Esophagus (tissue), 2 donors: ENCODE data around the gene TMEM138. TPM values are rescaled to one million over a fixed set of nuclear protein-coding genes. Genes with fewer than 3 reads are reported as not detected.
"Not testable (repeated sequence)": the region's sequence is repeated elsewhere in the genome, so short reads cannot be mapped to it uniquely, and the experiment has no call there.

Source experiments
- H3K27ac ChIP-seq, 2 donors: one replicate each; pipeline ENCODE4 v1.5.1; 2013; ENCODE audit warnings: low read depth in 2 of 2, mild to moderate bottlenecking in 2 of 2, inconsistent platforms in 1 of 2, low read length in 1 of 2, moderate library complexity in 1 of 2
- H3K27me3 ChIP-seq, 2 donors: one replicate each; pipeline ENCODE4 v1.6.1; 2013; ENCODE audit warnings: low read length in 2 of 2, control low read depth in 1 of 2, mild to moderate bottlenecking in 1 of 2; ENCODE audit not compliant: insufficient read depth in 2 of 2, control insufficient read depth in 1 of 2
- H3K36me3 ChIP-seq, 2 donors: one replicate each; pipeline ENCODE4 v1.6.1; 2013; ENCODE audit warnings: low read length in 1 of 2; ENCODE audit not compliant: control insufficient read depth in 2 of 2, insufficient read depth in 2 of 2
- H3K4me1 ChIP-seq, 2 donors: one replicate each; pipeline ENCODE4 v1.6.1; 2013; ENCODE audit warnings: low read length in 1 of 2; ENCODE audit not compliant: control insufficient read depth in 2 of 2, insufficient read depth in 2 of 2
- H3K4me3 ChIP-seq, 2 donors: one replicate each; pipeline ENCODE4 v1.5.1; 2013; ENCODE audit warnings: low read length in 2 of 2, mild to moderate bottlenecking in 2 of 2, low read depth in 1 of 2, moderate library complexity in 1 of 2
- H3K9me3 ChIP-seq, 2 donors: one replicate each; pipeline ENCODE4 v1.6.1; 2013; ENCODE audit warnings: mild to moderate bottlenecking in 2 of 2, low read depth in 1 of 2, low read length in 1 of 2, moderate library complexity in 1 of 2; ENCODE audit not compliant: control insufficient read depth in 2 of 2, insufficient read depth in 1 of 2
- WGBS, 2 donors: extraction: QIAGEN DNeasy Blood & Tissue Kit; methylation state at CpG; one replicate each; pipeline ENCODE4 v1.1.7; 2013; 5-methylcytosine and 5-hydroxymethylcytosine counted together
- polyA plus RNA-seq, 2 donors: library from polyadenylated mRNA; stranded (reverse); fragments of 200-250 nt; gene quantifications; one replicate each; pipeline ENCODE4 v1.2.3, GENCODE V29; 2013
- donor health status: healthy with polysubstance abuse.
- donor health status: Bipolar disorder and iron deficiency.

TMEM138 gene
- polyA plus RNA-seq, 2 donors, result 24.4 to 32.9 TPM

DNA sequence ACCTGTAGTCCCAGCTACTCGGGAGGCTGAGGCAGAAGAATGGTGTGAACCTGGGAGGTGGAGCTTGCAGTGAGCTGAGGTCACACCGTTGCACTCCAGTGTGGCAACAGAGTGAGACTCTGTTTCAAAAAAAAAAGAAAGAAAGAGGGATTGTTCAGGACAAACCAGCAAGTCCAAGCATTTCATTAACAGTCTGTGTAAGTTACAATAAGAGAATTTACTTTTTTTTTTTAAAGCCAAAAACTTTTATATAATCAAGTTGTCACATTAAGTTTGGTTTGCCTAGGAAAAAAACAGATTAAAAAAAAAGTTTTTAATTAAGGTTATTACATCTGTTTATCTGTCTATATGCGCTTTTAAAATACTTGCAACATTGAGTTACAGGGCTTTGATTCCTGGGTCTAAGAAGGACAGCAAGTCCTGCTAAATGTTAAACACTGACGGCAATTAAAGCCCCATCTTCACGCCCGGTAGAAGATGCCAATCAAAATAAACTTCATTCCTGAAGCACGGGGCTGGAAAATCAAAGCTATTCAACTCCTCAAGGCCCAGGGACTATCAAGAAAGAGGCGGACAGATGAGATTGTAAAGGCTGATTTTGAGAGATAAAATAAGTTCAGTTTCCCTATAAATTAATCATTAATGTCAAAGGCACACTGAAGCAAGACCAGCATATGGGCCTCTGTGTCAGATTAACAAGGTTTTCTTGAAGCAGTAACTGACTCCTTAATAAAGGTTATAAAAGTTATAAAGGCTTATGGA, 10.7 kb downstream of the TMEM138 start:
- Histone ChIP-seq H3K27me3 (no peaks in the 10 kb centered on the region), H3K9me3 (no peaks in the 10 kb centered on the region), H3K36me3 (peaks cover 0 to 5% of the 10 kb centered on the region in 2 donors), H3K4me3 (no peak overlapping the region), H3K27ac (no peak overlapping the region), H3K4me1 (peaks cover 2 to 8% of the 10 kb centered on the region in 2 donors)
- WGBS, 2 donors, result 81 to 86% methylated on average over 8 of the region's 8 CpGs

DNA sequence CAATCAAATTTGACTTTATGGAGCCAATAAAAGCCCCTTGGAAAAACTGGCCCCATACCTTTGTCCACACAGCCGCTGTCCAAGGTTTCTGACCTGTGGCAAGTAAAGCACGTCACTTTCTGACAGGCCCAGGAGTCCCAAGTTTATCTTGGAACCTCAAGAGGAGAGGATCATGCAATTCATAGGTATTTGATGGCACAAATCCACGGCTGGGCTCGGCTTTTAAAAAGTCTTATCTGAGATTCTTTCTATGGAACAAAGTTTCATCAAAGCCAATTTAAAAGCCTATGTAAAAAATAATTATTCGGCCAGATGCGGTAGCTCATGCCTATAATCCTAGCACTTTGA, 13.6 kb downstream of the TMEM138 start:
- Histone ChIP-seq H3K36me3 (no peaks in the 10 kb centered on the region), H3K27me3 (no peaks in the 10 kb centered on the region), H3K9me3 (no peaks in the 10 kb centered on the region), H3K4me1 (no peaks in the 10 kb centered on the region), H3K27ac (no peak overlapping the region), H3K4me3 (no peak overlapping the region)
- 59 to 69% methylated on average over 6 of the region's 6 CpGs for WGBS, 2 donors

DNA sequence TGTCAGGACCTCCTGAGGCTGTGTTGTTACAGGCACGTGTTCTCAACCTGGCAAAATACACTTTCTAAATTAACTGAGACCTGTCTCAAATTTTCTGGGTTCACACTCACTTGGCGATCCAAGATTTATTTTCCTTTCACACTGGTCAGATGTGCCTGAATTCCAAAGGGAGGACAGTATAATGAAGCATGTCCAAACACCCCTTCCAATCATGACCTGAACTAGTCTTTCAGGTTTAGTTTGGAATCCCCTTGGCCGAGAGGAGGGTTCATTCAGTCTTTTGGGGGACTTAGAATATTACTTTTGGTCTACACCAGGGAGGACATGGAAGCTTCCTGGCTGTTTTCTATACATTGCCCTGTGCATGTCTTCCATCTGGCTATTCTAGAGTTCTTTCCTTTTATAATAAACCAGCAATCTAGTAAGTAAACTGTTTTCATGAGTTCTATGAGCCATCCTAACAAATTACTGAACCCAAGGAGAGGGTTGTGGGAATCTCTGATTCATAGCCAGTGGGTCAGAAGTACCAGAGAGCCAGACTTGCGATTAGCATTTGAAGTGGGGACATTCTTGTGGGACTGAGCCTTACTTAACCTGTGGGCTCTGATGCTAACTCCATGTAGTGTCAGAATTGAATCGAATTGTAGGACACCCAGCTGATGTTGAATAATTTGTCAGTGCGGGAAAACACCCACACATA, 15.4 kb downstream of the TMEM138 start:
- Histone ChIP-seq H3K36me3 (no peaks in the 10 kb centered on the region), H3K27me3 (no peaks in the 10 kb centered on the region), H3K4me3 (no peak overlapping the region), H3K9me3 (no peaks in the 10 kb centered on the region), H3K4me1 (no peaks in the 10 kb centered on the region), H3K27ac (no peak overlapping the region)
- 68 to 83% methylated on average over 6 of the region's 6 CpGs for WGBS, 2 donors

DNA sequence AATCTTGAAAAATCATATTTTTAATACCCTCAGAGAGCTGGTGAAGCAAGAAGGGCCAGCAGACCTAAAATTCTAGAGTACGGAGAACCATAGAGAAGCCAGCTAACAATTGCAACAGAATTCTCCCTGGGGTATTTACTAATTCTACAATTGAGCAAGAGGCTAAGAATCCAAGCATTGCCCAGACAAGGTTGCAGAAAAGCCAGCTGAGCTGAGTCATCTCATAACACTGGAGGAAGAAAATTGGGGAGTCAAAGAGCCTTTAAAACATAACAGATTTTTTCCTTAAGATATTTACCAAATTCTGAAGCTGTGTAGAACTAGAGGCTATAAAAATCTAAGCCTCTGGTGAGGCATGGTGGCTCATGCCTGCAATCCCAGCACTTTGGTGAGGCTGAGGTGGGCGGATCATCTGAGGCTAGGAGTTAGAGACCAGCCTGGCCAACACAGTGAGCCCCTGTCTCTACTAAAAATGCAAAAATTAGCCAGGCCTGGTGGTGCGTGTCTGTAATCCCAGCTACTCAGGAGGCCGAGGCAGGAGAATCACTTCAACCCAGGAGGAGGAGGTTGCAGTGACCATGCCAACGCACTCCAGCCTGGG, 16.6 kb downstream of the TMEM138 start:
- peak overlapping the region; percentile 61 to 65 for H3K27ac ChIP-seq
- WGBS, 2 donors, result 49 to 66% methylated on average over 5 of the region's 5 CpGs
- no peaks in the 10 kb centered on the region for H3K9me3 ChIP-seq
- no peaks in the 10 kb centered on the region for H3K36me3 ChIP-seq
- no peaks in the 10 kb centered on the region for H3K4me1 ChIP-seq
- H3K4me3 ChIP-seq, result no peak overlapping the region
- H3K27me3 ChIP-seq, result no peaks in the 10 kb centered on the region

DNA sequence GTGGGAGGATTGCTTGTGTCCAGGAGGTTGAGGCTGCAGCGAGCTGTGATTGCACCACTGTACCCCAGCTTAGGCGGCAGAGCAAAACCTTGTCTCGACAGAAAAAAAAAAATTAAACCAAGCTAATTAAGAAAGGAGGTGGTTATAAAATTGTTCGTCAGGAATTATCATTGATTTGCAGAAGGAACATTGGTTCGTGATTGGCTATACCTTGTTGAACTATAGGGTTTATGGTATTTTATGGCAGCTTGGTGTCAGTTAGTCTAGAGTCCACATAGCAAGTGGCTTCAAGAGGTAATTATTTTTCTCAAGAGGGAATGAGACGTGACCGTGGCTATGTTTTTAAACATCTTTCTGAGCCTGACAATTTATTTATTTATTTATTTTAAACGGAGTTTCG, 18.7 kb downstream of the TMEM138 start:
- Histone ChIP-seq H3K4me1 (peaks cover 0 to 8% of the 10 kb centered on the region in 2 donors), H3K27ac (no peak overlapping the region), H3K9me3 (no peaks in the 10 kb centered on the region), H3K27me3 (no peaks in the 10 kb centered on the region), H3K36me3 (no peaks in the 10 kb centered on the region), H3K4me3 (no peak overlapping the region)
- 83 to 93% methylated on average over 9 of the region's 9 CpGs for WGBS, 2 donors

DNA sequence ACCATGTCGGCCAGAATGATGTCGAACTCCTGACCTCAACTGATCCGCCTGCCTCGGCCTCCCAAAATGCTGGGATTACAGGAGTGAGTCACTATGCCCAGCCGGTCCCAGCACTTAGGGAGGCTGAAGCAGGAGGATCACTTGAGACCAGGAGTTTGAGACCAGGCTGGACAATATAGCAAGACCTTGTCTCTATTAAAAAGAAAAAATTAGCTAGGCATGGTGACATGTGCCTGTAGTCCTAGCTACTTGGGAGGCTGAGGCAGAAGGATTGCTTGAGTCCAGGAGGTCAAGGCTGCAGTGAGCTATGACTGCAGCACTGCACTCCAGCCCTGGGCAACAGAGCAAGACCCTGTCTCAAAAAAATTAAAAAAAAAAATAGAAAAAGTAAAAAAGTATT, 21.7 kb downstream of the TMEM138 start:
- not testable (repeated sequence) for H3K9me3 ChIP-seq, H3K36me3 ChIP-seq, H3K27ac ChIP-seq, H3K27me3 ChIP-seq, H3K4me3 ChIP-seq, H3K4me1 ChIP-seq
- 86 to 90% methylated on average over 5 of the region's 5 CpGs for WGBS, 2 donors

DNA sequence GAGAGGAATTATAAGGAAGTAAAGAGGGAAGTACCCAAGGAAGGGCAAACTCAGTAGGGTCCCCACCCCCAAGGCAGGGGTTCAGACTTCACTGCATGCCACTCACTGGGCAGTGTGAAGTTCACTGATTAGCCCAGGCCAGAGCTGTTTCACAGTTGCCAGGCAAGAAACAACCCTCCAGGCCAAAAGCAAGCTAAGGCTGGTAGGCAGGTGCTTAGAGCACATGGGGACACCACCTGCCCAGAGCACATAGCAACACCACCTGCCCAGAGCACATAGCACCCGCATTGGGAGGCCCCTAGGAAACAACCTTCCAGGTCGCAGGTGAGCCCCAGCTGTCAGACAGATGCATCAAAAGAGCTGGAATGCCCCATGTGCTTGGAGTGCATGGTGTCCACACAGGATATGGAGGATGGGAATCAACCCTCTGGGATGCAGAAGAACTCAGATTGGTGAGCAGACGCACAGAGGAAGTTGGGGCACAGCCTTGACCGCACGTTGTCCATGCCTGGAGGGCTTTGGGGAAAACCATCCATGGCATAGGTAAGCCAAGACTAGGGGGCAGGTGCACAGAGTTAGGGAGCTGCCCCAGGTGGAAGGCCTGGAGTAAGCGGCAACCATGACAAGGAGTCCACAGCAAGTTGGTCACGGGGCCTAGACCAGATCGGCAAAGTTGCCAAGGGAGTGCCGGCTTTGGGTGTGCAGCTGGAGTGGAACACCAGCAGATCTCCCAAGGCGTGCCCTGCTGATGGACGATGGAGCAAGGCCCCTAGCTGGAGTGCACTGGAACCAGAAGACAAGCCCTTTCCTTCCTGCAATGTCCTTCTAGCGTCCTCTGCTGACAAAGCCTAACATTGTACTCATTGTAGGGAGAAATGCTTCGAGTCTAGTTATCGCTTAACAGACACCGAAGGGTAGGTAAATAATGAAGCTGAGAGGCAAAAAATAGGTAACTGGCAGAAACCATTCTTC, 22.4 kb downstream of the TMEM138 start:
- no peaks in the 10 kb centered on the region for H3K36me3 ChIP-seq
- peaks cover 0 to 8% of the 10 kb centered on the region in 2 donors for H3K4me1 ChIP-seq
- H3K27me3 ChIP-seq, result no peaks in the 10 kb centered on the region
- WGBS, 2 donors, result 74 to 79% methylated on average over 15 of the region's 15 CpGs
- H3K27ac ChIP-seq, result no peak overlapping the region
- no peak overlapping the region for H3K4me3 ChIP-seq
- no peaks in the 10 kb centered on the region for H3K9me3 ChIP-seq

DNA sequence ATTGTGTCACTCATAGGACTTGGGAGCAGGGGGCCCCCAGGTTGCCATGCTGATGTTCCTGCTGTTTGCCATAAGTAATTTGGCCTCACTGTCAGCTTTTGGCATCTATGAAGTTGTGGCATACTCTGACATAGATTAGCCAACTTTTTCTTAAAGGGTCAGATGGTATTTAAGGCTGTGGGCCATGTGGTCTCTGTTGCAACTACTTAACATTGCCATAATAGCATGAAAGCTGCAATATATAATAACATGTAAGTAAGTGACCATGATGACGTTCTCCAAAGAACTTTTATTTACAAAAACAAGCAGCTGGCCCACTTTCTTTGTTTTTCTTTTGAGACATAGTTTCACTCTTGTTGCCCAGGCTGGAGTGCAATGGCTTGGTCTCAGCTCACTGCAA, 28.0 kb downstream of the TMEM138 start:
- WGBS, 2 donors, result 71 to 81% methylated on average over 1 of the region's 1 CpG
- H3K9me3 ChIP-seq, result no peaks in the 10 kb centered on the region

DNA sequence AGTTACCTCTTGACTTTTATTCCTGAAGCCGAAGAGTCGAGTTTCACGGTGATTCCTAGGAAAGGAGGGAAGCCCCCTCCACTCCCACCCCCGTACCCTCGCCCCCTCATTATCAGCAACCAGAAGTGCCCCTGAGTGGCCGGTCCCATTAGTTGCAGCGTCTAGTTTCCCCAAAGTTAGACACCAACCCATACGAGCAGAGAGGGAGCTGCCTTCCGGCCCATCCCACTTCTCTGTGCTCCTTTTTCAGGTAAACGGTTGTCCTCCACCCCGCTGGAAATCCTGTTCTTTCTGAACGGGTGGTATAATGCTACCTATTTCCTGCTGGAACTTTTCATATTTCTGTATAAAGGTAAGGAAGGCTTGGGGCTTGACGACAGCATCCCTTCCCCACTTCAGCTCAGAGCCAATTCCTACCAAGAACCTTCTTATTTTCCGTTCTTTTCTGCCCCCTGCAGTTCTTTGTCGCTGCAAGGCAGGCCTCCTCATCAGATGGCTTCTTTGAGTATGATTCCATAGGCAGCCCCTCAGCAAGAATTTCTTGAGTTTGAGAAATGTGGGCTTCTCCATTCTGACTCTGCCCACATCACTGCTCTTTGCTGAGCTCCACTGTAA, 30.9 kb downstream of the TMEM138 start:
- no peaks in the 10 kb centered on the region for H3K4me1 ChIP-seq
- H3K27ac ChIP-seq, result peak overlapping the region; percentile 81 to 90
- no peaks in the 10 kb centered on the region for H3K9me3 ChIP-seq
- H3K36me3 ChIP-seq, result peaks cover 5 to 7% of the 10 kb centered on the region in 2 donors
- no peaks in the 10 kb centered on the region for H3K27me3 ChIP-seq
- H3K4me3 ChIP-seq, result peak overlapping the region; percentile 80 to 82
- 5% methylated on average over 15 of the region's 15 CpGs for WGBS, 2 donors

More for the DNA sequence above, 28.0 kb downstream of the TMEM138 start:
- Histone ChIP-seq H3K4me3 (no peak overlapping the region), H3K36me3 (no peaks in the 10 kb centered on the region), H3K4me1 (no peaks in the 10 kb centered on the region), H3K27ac (no peak overlapping the region), H3K27me3 (no peaks in the 10 kb centered on the region)
